Measurements from ENCODE around the gene AGPAT3. TPM values are rescaled to one million over a fixed set of nuclear protein-coding genes. Genes with fewer than 3 reads are reported as not detected.

Gene AGPAT3
- total RNA-seq, result 100 to 1,000 TPM in 2 of 6 experiments, 10 to 100 TPM in 4; 56.9 to 111 (median 95.3) TPM
- long read RNA-seq, partial matches to known transcripts, result 0 of 3 reads
- long read RNA-seq, other reads (novel, unspliced or antisense), result 3 of 3 reads

- ATAC-seq (peak in 2 of 4 donors; percentile 1 to 2), DNase-seq (peak in 2 of 3 donors; percentile 46 to 61)
- no peaks in the 10 kb centered on the region for H3K36me3 ChIP-seq
- H3K4me3 ChIP-seq, result peak within 1 kb of the TSS; percentile 64 to 85 (median 77)
- TF ChIP-seq CTCF (IDR thresholded peaks at IDR 0.05), result peak in 1 of 4 donors; percentile 12
- TF ChIP-seq POLR2A (IDR thresholded peaks at IDR 0.05), result no peak
- WGBS (ENCODE audit: insufficient coverage, low coverage, low lambda C conversion rate, missing lambda C conversion rate), result 0% methylated on average over 3 of the region's 102 CpGs
- no peaks in the 10 kb centered on the region for H3K27me3 ChIP-seq
- intact Hi-C loops (cut with DNase I), result loop anchor here (5.0 to 10.0 kb wide), 2 partner anchors 47 to 60 kb away; no protein-coding TSS in a partner anchor
- peak within 1 kb of the TSS; percentile 77 to 89 (median 89) for H3K27ac ChIP-seq
- peaks cover 0 to 32% (median 14%) of the 10 kb centered on the region in 4 donors for H3K4me1 ChIP-seq
- H3K9me3 ChIP-seq, result no peaks in the 10 kb centered on the region
These were observed at the start of gene AGPAT3 for GRCh38 chr21:43864962-43865539. AGPAT3 (plus strand) TSS chr21:43865223; CDS start chr21:43959682, 94,459 bp downstream.

GRCh38 chr21:43815991-43816390 is 49.0 kb upstream of the AGPAT3 start:
- no CpG with 5 or more reads among the region's 15 CpGs for WGBS (ENCODE audit: insufficient coverage, low coverage, low lambda C conversion rate, missing lambda C conversion rate)
- no peaks in the 10 kb centered on the region for H3K27me3 ChIP-seq
- no peak overlapping the region for H3K27ac ChIP-seq
- DNase-seq (peak in 1 of 3 donors; percentile 15), ATAC-seq (no peak)
- TF ChIP-seq CTCF (IDR thresholded peaks at IDR 0.05) (no peak), POLR2A (IDR thresholded peaks at IDR 0.05) (no peak)
- H3K9me3 ChIP-seq, result no peaks in the 10 kb centered on the region
- H3K36me3 ChIP-seq, result no peaks in the 10 kb centered on the region
- peaks cover 0 to 16% (median 7%) of the 10 kb centered on the region in 4 donors for H3K4me1 ChIP-seq
- intact Hi-C loops (cut with DNase I), result loop anchor here (10.0 kb wide), 2 partner anchors 69 to 89 kb away; no protein-coding TSS in a partner anchor
- no peak overlapping the region for H3K4me3 ChIP-seq

- WGBS (ENCODE audit: insufficient coverage, low coverage, low lambda C conversion rate, missing lambda C conversion rate), result 45% methylated on average over 3 of the region's 14 CpGs
- H3K9me3 ChIP-seq, result no peaks in the 10 kb centered on the region
- ATAC-seq (no peak), DNase-seq (peak in 1 of 3 donors; percentile 14)
- no peak overlapping the region for H3K27ac ChIP-seq
- TF ChIP-seq CTCF (IDR thresholded peaks at IDR 0.05) (no peak), POLR2A (IDR thresholded peaks at IDR 0.05) (no peak)
- H3K4me1 ChIP-seq, result peaks cover 0 to 10% (median 4%) of the 10 kb centered on the region in 4 donors
- no peaks in the 10 kb centered on the region for H3K36me3 ChIP-seq
- no peak overlapping the region for H3K4me3 ChIP-seq
- H3K27me3 ChIP-seq, result no peaks in the 10 kb centered on the region
- intact Hi-C loops (cut with DNase I), result loop anchor here (10.0 kb wide), 2 partner anchors 68 to 88 kb away; no protein-coding TSS in a partner anchor
These were observed 48.4 kb upstream of the AGPAT3 start for GRCh38 chr21:43816611-43817071.

GRCh38 chr21:43817157-43818086 is 47.6 kb upstream of the AGPAT3 start:
- no peaks in the 10 kb centered on the region for H3K36me3 ChIP-seq
- TF ChIP-seq CTCF (IDR thresholded peaks at IDR 0.05) (no peak), POLR2A (IDR thresholded peaks at IDR 0.05) (no peak)
- DNase-seq (peak in 2 of 3 donors; percentile 13 to 55), ATAC-seq (peak in 1 of 4 donors; percentile 27)
- H3K9me3 ChIP-seq, result no peaks in the 10 kb centered on the region
- H3K27me3 ChIP-seq, result no peaks in the 10 kb centered on the region
- intact Hi-C loops (cut with DNase I), result loop anchor here (10.0 kb wide), 2 partner anchors 67 to 87 kb away; no protein-coding TSS in a partner anchor
- WGBS (ENCODE audit: insufficient coverage, low coverage, low lambda C conversion rate, missing lambda C conversion rate), result 67% methylated on average over 4 of the region's 29 CpGs
- peaks cover 0 to 2% (median 0%) of the 10 kb centered on the region in 4 donors for H3K4me1 ChIP-seq
- no peak overlapping the region for H3K4me3 ChIP-seq
- no peak overlapping the region for H3K27ac ChIP-seq

Measured in right lobe of liver (tissue), 6 donors.